Activated T-cell treated with anti-CD3 and anti-CD28 coated beads, Interleukin-2, amount 50 U/mL, for 72 hours (primary cell): Measurements from ENCODE around the gene CEP43. TPM values are rescaled to one million over a fixed set of nuclear protein-coding genes. Genes with fewer than 3 reads are reported as not detected.
A peak's percentile ranks its signal among the peaks of the same experiment; 100 is the strongest.

Source experiments
- ATAC-seq, 2 donors: fragments of 150-1000 bp; cut with Tn5 transposase; replicated peaks in 1 of 2; 2 replicates each; pipeline ENCODE4 v1.10.0; 2021; ENCODE audit warnings: moderate library complexity in 2 of 2, mild to moderate bottlenecking in 1 of 2
- DNase-seq, 2 donors: peaks; one replicate each; pipeline ENCODE4 v3.0.0; 2021 to 2022; ENCODE audit warnings: mixed read lengths in 1 of 2
- H3K27ac Mint-ChIP-seq: one replicate; pipeline ENCODE4 v1.8.0; 2022; ENCODE audit warnings: mild to moderate bottlenecking, moderate library complexity, mixed read lengths
- H3K27me3 Mint-ChIP-seq: one replicate; pipeline ENCODE4 v1.8.0; 2022; ENCODE audit warnings: low read depth, mixed read lengths
- H3K36me3 Mint-ChIP-seq, 2 donors: one replicate each; pipeline ENCODE4 v1.8.0; 2022; ENCODE audit warnings: mixed read lengths in 2 of 2, mild to moderate bottlenecking in 1 of 2; ENCODE audit not compliant: insufficient read depth in 2 of 2
- H3K4me1 Mint-ChIP-seq: one replicate; pipeline ENCODE4 v1.8.0; 2022; ENCODE audit warnings: low read depth, mixed read lengths
- H3K4me3 Mint-ChIP-seq, 2 donors: one replicate each; pipeline ENCODE4 v1.8.0; 2022; ENCODE audit warnings: mild to moderate bottlenecking in 2 of 2, mixed read lengths in 2 of 2, moderate library complexity in 2 of 2
- H3K9me3 Mint-ChIP-seq, 2 donors: one replicate each; pipeline ENCODE4 v1.8.0; 2022; ENCODE audit warnings: mixed read lengths in 2 of 2
- total RNA-seq, 2 donors: library from RNA; stranded (reverse); gene quantifications; one replicate each; pipeline ENCODE4 v1.2.3, GENCODE V29; 2022

The CEP43 gene
- total RNA-seq, 2 donors from 2014 or later: 17.9 to 20.7 TPM

- H3K9me3 Mint-ChIP-seq: no peaks in the 10 kb centered on the region
- peaks cover 0 to 1% of the 10 kb centered on the region in 2 donors for H3K36me3 Mint-ChIP-seq
- no peaks in the 10 kb centered on the region for H3K27me3 Mint-ChIP-seq
- ATAC-seq (no peak), DNase-seq (no peak)
- peaks cover 46% of the 10 kb centered on the region for H3K4me1 Mint-ChIP-seq
- H3K27ac Mint-ChIP-seq: no peak overlapping the region
- no peak overlapping the region for H3K4me3 Mint-ChIP-seq
Measured at GRCh38 chr6:167044696-167045095, 45.5 kb downstream of the CEP43 start.

DNA sequence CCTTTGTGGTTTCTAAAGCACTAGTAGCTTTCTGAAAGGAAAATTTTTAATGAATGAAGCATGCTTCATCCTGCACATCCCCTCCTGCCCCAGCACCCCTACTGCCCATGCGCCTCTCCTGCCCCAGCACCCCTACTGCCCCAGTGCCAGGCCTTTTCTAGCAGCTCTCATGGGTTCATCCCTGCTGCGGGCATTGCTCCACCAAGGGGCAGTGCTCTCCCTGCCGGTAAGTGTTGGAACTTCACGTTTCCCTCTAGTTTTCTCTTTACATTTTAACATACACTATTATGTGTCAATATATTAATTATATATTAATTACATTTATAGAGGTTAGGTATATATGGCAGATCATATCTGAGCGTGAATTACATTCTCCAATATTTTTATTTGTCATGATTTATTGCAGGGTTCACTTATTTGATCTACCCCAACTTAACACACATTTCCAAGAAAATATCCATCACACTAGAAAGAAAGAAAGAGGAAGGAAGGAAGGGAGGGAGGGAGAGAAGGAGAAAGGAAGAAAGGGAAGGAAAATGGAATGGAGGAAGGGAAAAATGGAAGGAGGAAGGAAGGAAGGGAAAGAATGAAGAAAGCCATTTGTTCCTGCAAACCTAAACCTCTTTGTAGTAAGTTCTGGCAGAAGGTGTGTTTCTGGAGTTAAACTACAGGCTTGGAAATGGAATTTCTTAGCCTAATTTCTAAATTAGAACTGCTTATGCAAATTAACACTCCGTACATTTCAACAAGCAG lies 46.8 kb downstream of the CEP43 start:
- H3K36me3 Mint-ChIP-seq: no peaks in the 10 kb centered on the region
- DNase-seq (no peak), ATAC-seq (no peak)
- no peak overlapping the region for H3K27ac Mint-ChIP-seq
- no peaks in the 10 kb centered on the region for H3K27me3 Mint-ChIP-seq
- H3K9me3 Mint-ChIP-seq: no peaks in the 10 kb centered on the region
- H3K4me3 Mint-ChIP-seq: peak overlapping the region in 1 of 2 donors; percentile 2
- H3K4me1 Mint-ChIP-seq: peaks cover 45% of the 10 kb centered on the region

DNA sequence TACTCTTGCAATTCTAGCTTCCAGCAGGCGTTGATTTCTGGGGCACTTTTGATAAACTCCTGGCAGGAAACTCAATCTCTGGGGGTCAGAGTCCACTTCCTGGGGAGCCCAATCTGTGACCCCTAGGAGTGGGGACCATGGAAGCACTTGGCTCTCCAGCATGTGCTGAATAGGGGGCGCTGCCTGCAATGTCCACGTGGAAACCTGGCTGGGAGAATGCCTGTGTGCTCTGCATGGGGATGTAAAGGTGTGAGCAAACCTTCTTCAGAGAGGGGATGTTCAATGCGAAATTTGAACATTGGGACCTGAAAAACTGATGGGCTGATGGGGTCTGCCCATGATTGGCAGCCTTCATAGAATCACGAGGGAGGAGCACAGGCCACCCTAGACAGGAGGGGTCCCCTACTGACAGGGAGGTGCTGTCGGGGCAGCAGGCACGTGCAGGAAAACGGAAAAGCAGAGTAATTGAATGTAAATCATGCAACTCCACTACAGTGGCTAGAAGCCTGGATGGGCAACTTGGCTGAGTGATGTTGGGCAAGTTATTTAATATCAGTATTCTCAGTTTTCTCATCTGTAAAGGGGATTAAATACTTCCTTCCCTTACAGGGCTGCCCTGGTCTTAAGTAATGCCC lies 47.8 kb downstream of the CEP43 start:
- Mint-ChIP-seq H3K4me3 (peak overlapping the region; percentile 62 to 84), H3K27me3 (no peaks in the 10 kb centered on the region), H3K9me3 (no peaks in the 10 kb centered on the region), H3K4me1 (peaks cover 35% of the 10 kb centered on the region), H3K27ac (peak overlapping the region; percentile 89), H3K36me3 (no peaks in the 10 kb centered on the region)
- DNase-seq (no peak), ATAC-seq (peak; percentile 1 to 2)

- Mint-ChIP-seq H3K4me3 (peak overlapping the region; percentile 62 to 84), H3K36me3 (no peaks in the 10 kb centered on the region)
Measured at GRCh38 chr6:167047554-167047953, 48.4 kb downstream of the CEP43 start.

More at GRCh38 chr6:167047554-167047953, 48.4 kb downstream of the CEP43 start:
- H3K27ac Mint-ChIP-seq: peak overlapping the region; percentile 89
- H3K27me3 Mint-ChIP-seq: no peaks in the 10 kb centered on the region
- H3K4me1 Mint-ChIP-seq: peaks cover 35% of the 10 kb centered on the region
- DNase-seq (peak; percentile 62 to 70), ATAC-seq (peak; percentile 91)
- no peaks in the 10 kb centered on the region for H3K9me3 Mint-ChIP-seq

Other genes starting within 250 kb of the CEP43 start
- gene RNASET2, start 42.8 kb upstream of the CEP43 start, total RNA-seq: 10 to 100 TPM; 44.3 to 46.3 TPM
- 1 to 10 TPM; 1.2 to 7.8 TPM for gene CCR6, start 123.7 kb downstream of the CEP43 start, total RNA-seq
- gene GPR31, start 158.6 kb downstream of the CEP43 start, total RNA-seq: not detected